Measurements from ENCODE around the gene TGIF2. TPM values are rescaled to one million over a fixed set of nuclear protein-coding genes. Genes with fewer than 3 reads are reported as not detected.
A peak's percentile ranks its signal among the peaks of the same experiment; 100 is the strongest.

The TGIF2 gene
- total and polyA plus RNA-seq, 9 of the 15 experiments (the other 6 are each of a cell fraction or from before 2014, with no cell fraction given) = 6.8 to 27.8 (median 15.7) TPM

GRCh38 chr20:36528875-36529417 lies 44.5 kb upstream of the TGIF2 start:
- intact Hi-C loops (cut with micrococcal nuclease) = no loop called here
- 54% methylated on average over 11 of the region's 14 CpGs for WGBS (ENCODE audit: insufficient coverage, low coverage, missing lambda C conversion rate)

More at GRCh38 chr20:36528875-36529417, 44.5 kb upstream of the TGIF2 start:
- Histone ChIP-seq H3K4me2 (ENCODE audit: insufficient read depth, low read length) (no peak overlapping the region), H4K20me1 (replicated peaks; ENCODE audit: control insufficient read depth, insufficient read depth, low read length) (0 out of 2 replicates have a peak, but pooled peaks cover 3% of the 10 kb centered on the region), H3K9me1 (ENCODE audit: control insufficient read depth, insufficient read depth, low read length) (no peaks in the 10 kb centered on the region), H3K9me3 (replicated peaks; ENCODE audit: control insufficient read depth, insufficient read depth, low read depth, low read length) (no peaks in the 10 kb centered on the region), H3K36me3 (ENCODE audit: control insufficient read depth, insufficient read depth, low read length) (peaks cover 28% of the 10 kb centered on the region; the same call in 2 of the 3 replicates), H3K4me1 (replicated peaks in 1 of 2; ENCODE audit: control insufficient read depth in 2 of 2, insufficient read depth in 2 of 2, low read length in 2 of 2) (no peaks in the 10 kb centered on the region; a peak in 1 of 5 replicates), H3K27me3 (ENCODE audit: control insufficient read depth in 2 of 2, insufficient read depth in 2 of 2, low read length in 2 of 2) (no peaks in the 10 kb centered on the region; a peak in 1 of 5 replicates), H2AFZ (ENCODE audit: low read depth, low read length) (no peak overlapping the region), H3K4me3 (no peak overlapping the region), H3K9ac (ENCODE audit: insufficient read depth in 1 of 2, low read depth in 2 of 2, low read length in 2 of 2) (peak overlapping the region in 1 of 2 experiments; percentile 35; a peak in 1 of 4 replicates), H3K79me2 (ENCODE audit: control insufficient read depth, insufficient read depth, low read length) (no peaks in the 10 kb centered on the region), H3K27ac (ENCODE audit: extremely low read depth, low read depth, low read length) (no peak overlapping the region)
- FAIRE-seq (no peak), DNase-seq (ENCODE audit: extremely low read depth in 1 of 4, low spot score in 3 of 4) (no peak), ATAC-seq (no peak; the same call in 2 of the 3 replicates)
- TF ChIP-seq MAFK (IDR thresholded peaks at IDR 0.05; ENCODE audit: low read length) = no peak
- TF ChIP-seq L3MBTL2 (IDR thresholded peaks at IDR 0.05) = no peak
- no peak for TF ChIP-seq ATF1 (CRISPR knock-in tag; IDR thresholded peaks at IDR 0.05)
- no peak for TF ChIP-seq ATF1 (tag; IDR thresholded peaks at IDR 0.05)
- TF ChIP-seq ZNF121 (CRISPR knock-in tag; conservative IDR thresholded peaks at IDR 0.05) = no peak
- TF ChIP-seq ARID3A (IDR thresholded peaks at IDR 0.05; ENCODE audit: borderline replicate concordance, low read depth, low read length) = no peak
- no peak for TF ChIP-seq HDAC1 (IDR thresholded peaks at IDR 0.05)
- TF ChIP-seq HNRNPUL1 (IDR thresholded peaks at IDR 0.05; ENCODE audit: low read length) = no peak
- no peak for TF ChIP-seq TCF15 (CRISPR knock-in tag; IDR thresholded peaks at IDR 0.05)
- TF ChIP-seq CREB3 (tag; conservative IDR thresholded peaks at IDR 0.05; ENCODE audit: low read depth) = no peak
- ChIA-PET CTCF (ENCODE audit: low intra/inter-chr PET ratio) (no interaction called here), POLR2A (interaction anchor here (0.8 to 1.2 kb wide), 2 partner anchors 11 to 465 kb away, joined by 3 to 4 read pairs; no protein-coding TSS in a partner anchor)
- in situ Hi-C loops (cut with MboI) = no loop called here
- no TSS peak for BruUV-seq (replicated peaks)

Data from K562 (cell line).